ENCODE measurements around the gene ACYP2.

DNA sequence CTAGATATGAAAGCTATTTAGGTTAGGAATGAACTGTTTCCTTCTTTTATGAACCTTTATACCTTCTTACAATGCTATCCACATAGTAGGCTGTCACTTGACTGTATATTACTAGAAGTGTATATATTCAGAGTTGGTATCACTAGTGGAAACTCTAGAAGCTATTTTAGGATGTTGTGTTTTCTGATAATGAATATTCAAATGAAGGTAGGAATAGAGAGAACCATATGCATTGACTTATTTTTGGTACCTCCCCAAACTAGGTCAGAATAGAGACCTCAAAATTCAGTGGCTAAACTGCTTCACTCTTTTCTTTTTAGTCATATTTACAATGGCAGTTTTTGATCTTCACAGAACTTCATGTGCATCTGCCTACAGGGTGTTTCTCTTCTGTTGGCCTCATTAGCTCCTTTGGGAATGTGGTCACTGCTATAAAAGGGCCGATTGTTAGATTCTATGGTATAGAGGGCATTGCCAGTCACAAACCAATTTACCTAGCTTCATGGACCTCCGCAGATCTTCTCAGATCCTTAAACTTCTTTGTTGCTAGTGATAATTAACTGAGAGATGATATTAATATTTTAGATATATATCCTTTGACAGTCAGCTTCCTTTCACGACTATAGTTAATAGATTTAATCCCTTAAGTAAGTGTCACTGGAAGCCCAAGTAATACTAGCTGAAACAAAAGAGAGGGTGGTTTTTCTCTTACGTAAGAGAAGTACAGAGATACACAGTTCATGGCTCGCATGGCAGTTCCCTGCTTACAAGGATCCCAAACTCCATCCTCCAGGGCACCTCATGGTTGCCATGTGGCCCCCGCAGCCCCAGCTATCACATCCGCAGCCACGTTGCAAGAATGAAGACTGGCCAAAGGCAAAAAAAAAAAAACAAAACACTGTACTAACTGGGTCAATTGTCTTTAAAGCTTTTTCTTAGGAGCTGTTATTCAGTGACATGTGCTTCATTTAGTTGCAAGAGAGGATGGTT lies 79.6 kb downstream of the ACYP2 start:
- TF ChIP-seq BHLHE40 (IDR thresholded peaks at IDR 0.05; ENCODE audit: borderline replicate concordance) = no peak
- no peak for TF ChIP-seq NFRKB (IDR thresholded peaks at IDR 0.05)
- no peak for TF ChIP-seq FOXA1 (IDR thresholded peaks at IDR 0.05)
- TF ChIP-seq SP1 (IDR thresholded peaks at IDR 0.05) = no peak
- TF ChIP-seq PKNOX1 (IDR thresholded peaks at IDR 0.05) = no peak
- no peak for TF ChIP-seq FOXM1 (IDR thresholded peaks at IDR 0.05; ENCODE audit: borderline replicate concordance)
- TF ChIP-seq SUZ12 (IDR thresholded peaks at IDR 0.05) = no peak
- TF ChIP-seq FOXK2 (IDR thresholded peaks at IDR 0.05) = no peak
- no peak for TF ChIP-seq HDGF (IDR thresholded peaks at IDR 0.05; ENCODE audit: borderline replicate concordance)
- TF ChIP-seq TARDBP (IDR thresholded peaks at IDR 0.05) = no peak
- TF ChIP-seq L3MBTL2 (conservative IDR thresholded peaks at IDR 0.05) = no peak
- no peak for TF ChIP-seq ARNT (IDR thresholded peaks at IDR 0.05)
- TF ChIP-seq LEF1 (IDR thresholded peaks at IDR 0.05; ENCODE audit: borderline replicate concordance) = no peak
- no peak for TF ChIP-seq ZNF384 (IDR thresholded peaks at IDR 0.05)
